Esophagus (tissue), 2 donors: Measurements from ENCODE around the gene CDON. TPM values are rescaled to one million over a fixed set of nuclear protein-coding genes. Genes with fewer than 3 reads are reported as not detected.

Experiments
- H3K27ac ChIP-seq, 2 donors: one replicate each; pipeline ENCODE4 v1.5.1; 2013; ENCODE audit warnings: low read depth in 2 of 2, mild to moderate bottlenecking in 2 of 2, inconsistent platforms in 1 of 2, low read length in 1 of 2, moderate library complexity in 1 of 2
- H3K27me3 ChIP-seq, 2 donors: one replicate each; pipeline ENCODE4 v1.6.1; 2013; ENCODE audit warnings: low read length in 2 of 2, control low read depth in 1 of 2, mild to moderate bottlenecking in 1 of 2; ENCODE audit not compliant: insufficient read depth in 2 of 2, control insufficient read depth in 1 of 2
- H3K36me3 ChIP-seq, 2 donors: one replicate each; pipeline ENCODE4 v1.6.1; 2013; ENCODE audit warnings: low read length in 1 of 2; ENCODE audit not compliant: control insufficient read depth in 2 of 2, insufficient read depth in 2 of 2
- H3K4me1 ChIP-seq, 2 donors: one replicate each; pipeline ENCODE4 v1.6.1; 2013; ENCODE audit warnings: low read length in 1 of 2; ENCODE audit not compliant: control insufficient read depth in 2 of 2, insufficient read depth in 2 of 2
- H3K4me3 ChIP-seq, 2 donors: one replicate each; pipeline ENCODE4 v1.5.1; 2013; ENCODE audit warnings: low read length in 2 of 2, mild to moderate bottlenecking in 2 of 2, low read depth in 1 of 2, moderate library complexity in 1 of 2
- H3K9me3 ChIP-seq, 2 donors: one replicate each; pipeline ENCODE4 v1.6.1; 2013; ENCODE audit warnings: mild to moderate bottlenecking in 2 of 2, low read depth in 1 of 2, low read length in 1 of 2, moderate library complexity in 1 of 2; ENCODE audit not compliant: control insufficient read depth in 2 of 2, insufficient read depth in 1 of 2
- WGBS, 2 donors: extraction: QIAGEN DNeasy Blood & Tissue Kit; methylation state at CpG; one replicate each; pipeline ENCODE4 v1.1.7; 2013; 5-methylcytosine and 5-hydroxymethylcytosine counted together
- polyA plus RNA-seq, 2 donors: library from polyadenylated mRNA; stranded (reverse); fragments of 200-250 nt; gene quantifications; one replicate each; pipeline ENCODE4 v1.2.3, GENCODE V29; 2013
- donor health status: healthy with polysubstance abuse.
- donor health status: Bipolar disorder and iron deficiency.

Gene CDON
- polyA plus RNA-seq, 2 donors = 0.61 TPM

DNA sequence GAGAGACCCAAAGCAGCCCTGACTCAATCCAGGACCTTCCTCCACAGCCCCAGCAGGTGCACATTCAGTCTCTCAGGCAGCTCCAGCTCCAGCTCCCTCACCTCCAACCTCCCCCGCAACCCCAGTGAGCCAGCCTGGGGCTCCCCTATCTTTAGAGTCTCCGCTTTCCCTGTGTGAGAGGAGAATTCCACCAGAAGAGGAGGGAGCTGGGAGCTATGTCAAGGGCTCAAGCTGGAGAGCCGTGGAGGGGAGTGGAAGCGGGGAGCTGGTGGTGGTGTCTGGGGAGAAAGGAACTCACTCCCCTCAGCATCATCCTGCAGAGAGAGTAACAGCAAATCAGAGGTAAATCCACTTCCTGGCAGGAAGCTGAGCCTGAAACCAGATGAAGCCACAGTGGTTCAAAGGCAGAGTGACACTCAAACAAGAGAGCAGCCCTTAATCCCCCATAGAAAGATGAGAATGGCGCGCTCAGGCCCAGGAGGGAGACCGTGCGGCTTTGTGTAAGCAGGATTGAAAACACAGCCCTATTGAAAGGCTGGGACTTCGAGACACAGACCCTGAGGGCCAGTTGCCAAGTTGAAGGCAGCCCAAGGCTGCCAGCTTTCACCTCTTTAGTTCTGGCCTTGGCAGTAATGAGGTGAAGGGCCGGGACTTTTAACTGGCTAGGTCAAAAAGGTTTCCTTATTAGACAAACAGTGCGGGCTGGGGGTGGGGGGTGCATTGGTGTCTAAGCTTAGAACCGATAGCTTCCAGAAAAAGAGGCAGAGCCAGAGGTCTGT lies 21.4 kb upstream of the CDON start:
- no peaks in the 10 kb centered on the region for H3K27me3 ChIP-seq
- H3K4me3 ChIP-seq = no peak overlapping the region
- H3K27ac ChIP-seq = no peak overlapping the region
- no peaks in the 10 kb centered on the region for H3K9me3 ChIP-seq
- WGBS, 2 donors = 51 to 67% methylated on average over 12 of the region's 12 CpGs
- H3K36me3 ChIP-seq = no peaks in the 10 kb centered on the region
- peaks cover 0 to 4% of the 10 kb centered on the region in 2 donors for H3K4me1 ChIP-seq

DNA sequence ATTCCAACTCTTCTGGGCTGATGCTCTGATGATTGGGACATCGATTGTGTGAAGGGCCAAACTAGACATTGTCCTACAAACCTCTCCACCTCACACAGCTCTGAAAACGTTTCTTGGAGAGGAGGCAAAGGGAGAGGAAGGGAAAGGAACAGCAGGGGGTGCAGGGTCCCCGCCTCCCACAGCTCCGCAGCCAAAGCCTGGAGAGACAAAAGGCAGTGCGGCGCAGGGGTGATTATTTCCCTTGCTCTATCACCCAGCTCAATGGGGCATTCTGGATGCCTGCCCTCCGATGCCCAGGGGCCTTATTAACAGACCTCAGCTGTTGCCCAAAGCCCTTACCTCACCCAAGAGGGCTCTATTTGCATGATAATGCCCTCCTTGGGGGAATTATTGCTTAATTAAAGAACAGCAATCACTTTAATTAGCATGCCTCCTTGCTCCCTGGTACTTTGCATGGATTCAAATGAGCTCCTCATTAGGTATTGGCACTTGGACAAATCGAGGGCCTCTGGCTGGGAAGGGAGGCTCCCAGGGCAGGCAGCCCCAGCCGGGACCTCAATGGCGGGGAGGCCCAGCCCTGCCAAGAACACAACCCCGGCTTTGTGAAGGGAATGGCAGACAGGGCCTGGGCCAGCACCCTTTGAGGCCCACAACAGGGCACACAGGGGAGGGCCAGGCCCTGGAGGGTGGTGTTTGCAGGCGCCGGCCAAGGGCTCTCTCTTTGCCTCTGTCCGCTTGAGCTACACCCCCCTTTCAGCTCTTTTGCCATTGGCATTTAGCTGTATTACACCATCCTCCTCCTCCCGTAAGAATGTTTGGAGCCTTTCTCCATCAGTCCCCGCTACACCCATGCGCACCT lies 19.8 kb upstream of the CDON start:
- Histone ChIP-seq H3K9me3 (no peaks in the 10 kb centered on the region), H3K27ac (no peak overlapping the region)
- WGBS, 2 donors = 77 to 84% methylated on average over 17 of the region's 17 CpGs

DNA sequence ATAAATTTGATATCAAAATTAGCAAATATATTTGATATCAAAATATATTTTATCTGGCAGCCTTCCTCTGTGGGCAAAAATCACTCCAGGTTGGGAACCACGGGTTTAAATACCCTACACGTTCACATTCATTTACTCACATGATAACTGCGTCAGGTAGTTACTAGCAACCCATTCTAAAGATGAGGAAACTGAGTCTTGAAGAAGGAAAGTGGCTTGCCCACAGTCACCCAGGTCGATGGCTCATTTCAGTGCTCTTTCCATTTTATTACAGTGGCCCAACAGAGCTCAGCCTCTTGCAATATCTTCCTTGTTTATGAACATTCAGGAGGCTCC lies 19.2 kb upstream of the CDON start:
- Histone ChIP-seq H3K4me1 (peaks cover 0 to 4% of the 10 kb centered on the region in 2 donors), H3K9me3 (no peaks in the 10 kb centered on the region), H3K4me3 (no peak overlapping the region), H3K27me3 (no peaks in the 10 kb centered on the region), H3K27ac (no peak overlapping the region), H3K36me3 (no peaks in the 10 kb centered on the region)
- 81 to 84% methylated on average over 4 of the region's 4 CpGs for WGBS, 2 donors

More for the DNA sequence above, 19.8 kb upstream of the CDON start:
- Histone ChIP-seq H3K4me3 (no peak overlapping the region), H3K27me3 (no peaks in the 10 kb centered on the region), H3K4me1 (peaks cover 0 to 4% of the 10 kb centered on the region in 2 donors), H3K36me3 (no peaks in the 10 kb centered on the region)

DNA sequence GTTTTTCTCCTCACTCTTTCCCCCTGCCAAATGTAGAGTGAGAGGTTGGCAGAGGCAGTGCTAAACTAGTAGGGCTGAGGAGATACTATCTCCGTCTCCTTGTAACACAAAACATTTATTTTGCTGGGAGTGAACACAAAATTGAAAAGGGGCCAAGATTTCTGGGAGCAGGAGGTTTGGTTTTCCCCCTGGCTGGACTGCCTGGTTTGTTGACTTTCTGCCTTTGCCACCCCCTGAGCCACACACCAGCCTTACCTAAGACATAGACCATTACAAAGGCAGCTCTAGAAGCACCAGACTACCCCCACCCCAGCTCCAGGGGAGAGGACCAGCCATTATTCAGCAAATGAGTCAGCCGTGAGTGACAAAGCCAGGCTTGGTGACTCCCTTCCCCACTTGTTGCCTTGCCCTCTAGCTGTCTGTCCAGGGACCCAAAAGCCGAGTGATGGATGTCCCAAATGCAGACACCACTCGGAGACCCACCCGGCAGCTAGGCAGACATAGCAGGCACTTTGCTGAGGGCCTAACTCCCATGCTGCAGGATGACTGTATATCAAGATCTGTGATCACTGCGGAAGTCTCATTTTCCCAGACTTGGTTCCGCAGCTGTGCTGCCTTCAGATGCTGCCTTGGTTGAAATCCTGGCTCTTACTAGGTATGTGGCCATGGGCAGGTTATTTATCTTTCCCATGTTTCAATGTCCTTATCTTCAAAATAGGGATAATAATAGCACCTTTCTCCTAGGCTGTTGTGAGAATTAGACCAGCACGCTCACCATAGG lies 17.7 kb upstream of the CDON start:
- H3K27me3 ChIP-seq = no peaks in the 10 kb centered on the region
- no peaks in the 10 kb centered on the region for H3K36me3 ChIP-seq
- H3K4me3 ChIP-seq = no peak overlapping the region
- no peaks in the 10 kb centered on the region for H3K9me3 ChIP-seq
- peak overlapping the region in 1 of 2 donors; percentile 7 for H3K27ac ChIP-seq
- WGBS, 2 donors = 57 to 70% methylated on average over 8 of the region's 8 CpGs
- H3K4me1 ChIP-seq = peaks cover 0 to 4% of the 10 kb centered on the region in 2 donors

DNA sequence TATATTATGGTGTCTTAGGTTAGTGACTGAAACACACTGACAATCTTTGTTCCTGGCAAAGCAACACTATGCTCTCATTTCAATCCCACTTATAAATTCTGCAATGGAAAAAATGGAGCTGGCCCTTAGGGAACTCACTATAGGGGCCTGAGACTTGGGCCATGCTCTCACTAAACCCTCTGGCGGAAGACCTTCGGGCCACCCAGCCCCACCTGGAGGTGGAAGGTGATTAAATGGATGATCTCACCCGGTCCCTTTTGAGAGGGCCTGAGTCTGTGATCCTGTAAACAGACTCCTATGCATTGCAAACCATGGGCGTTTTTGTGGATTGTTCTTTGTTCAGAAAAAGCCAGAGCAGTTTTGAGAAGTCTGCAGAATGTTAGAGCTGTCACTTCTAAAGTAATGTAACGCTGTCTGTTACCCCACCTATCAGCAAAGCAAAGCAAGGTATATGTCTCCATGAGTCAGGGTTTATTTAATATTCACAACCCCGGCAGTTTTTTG lies 17.0 kb upstream of the CDON start:
- no peaks in the 10 kb centered on the region for H3K27me3 ChIP-seq
- peaks cover 0 to 4% of the 10 kb centered on the region in 2 donors for H3K4me1 ChIP-seq
- 32 to 41% methylated on average over 6 of the region's 6 CpGs for WGBS, 2 donors
- H3K9me3 ChIP-seq = no peaks in the 10 kb centered on the region
- no peak overlapping the region for H3K27ac ChIP-seq
- H3K4me3 ChIP-seq = no peak overlapping the region
- no peaks in the 10 kb centered on the region for H3K36me3 ChIP-seq

DNA sequence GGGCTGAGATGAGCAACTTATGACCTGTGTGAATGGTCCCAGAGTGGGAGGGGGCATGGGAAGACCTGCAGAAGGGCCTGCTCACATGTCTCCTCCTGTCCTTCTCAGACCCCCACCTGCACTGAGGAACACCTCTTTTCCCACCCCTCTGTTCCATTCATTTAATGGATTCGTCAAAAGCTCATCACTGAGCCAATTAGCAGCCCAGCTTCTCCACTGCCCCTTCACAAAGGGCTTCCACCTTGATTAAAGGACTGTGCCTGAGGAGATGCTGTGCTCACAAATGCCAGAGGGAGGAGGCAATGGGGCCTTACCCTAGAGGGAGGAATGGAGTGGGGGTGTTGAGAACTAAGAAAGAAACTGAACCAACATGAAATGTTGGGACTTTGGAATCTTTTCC lies 14.0 kb upstream of the CDON start:
- no peak overlapping the region for H3K27ac ChIP-seq
- 65 to 74% methylated on average over 1 of the region's 1 CpG for WGBS, 2 donors
- H3K4me1 ChIP-seq = peaks cover 0 to 4% of the 10 kb centered on the region in 2 donors
- H3K27me3 ChIP-seq = no peaks in the 10 kb centered on the region
- H3K9me3 ChIP-seq = no peaks in the 10 kb centered on the region
- H3K4me3 ChIP-seq = no peak overlapping the region
- no peaks in the 10 kb centered on the region for H3K36me3 ChIP-seq

DNA sequence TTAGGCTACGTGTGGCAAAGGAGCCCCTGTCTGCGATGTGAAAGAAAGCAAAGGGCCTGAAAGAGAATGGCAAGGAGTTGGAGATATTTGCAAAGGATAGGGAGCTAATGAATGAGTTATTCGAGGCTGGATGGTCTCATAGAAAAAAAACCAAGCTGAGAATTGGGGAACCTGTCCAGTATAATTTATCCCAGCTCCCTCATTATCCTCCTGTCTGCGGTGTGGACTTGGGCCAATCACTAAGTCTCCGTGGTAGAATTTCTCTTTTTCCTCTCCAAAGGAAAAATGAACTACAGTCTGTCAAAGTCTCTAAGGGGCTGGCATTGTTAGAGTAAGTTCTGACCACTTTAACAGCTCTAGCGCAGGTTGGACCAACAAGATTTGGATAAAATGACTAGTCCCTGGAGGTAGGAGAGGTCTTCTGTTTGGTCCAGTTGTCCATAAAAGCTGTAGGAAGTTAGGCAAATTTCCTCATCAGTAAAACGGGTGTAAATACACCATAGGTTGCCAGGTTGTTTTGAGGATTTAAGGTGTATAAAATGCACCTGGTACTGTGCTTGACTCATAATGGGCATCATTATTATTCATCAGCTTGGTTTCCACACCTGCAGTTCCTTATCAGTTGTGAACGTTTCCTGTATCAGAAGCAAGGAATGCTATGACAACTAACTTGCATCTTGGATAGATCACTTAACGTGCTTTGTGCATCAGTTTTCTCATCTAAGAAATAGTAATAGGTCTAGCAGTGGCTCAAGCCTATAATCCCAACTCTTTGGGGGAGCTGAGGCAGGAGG lies 10.3 kb upstream of the CDON start:
- no peak overlapping the region for H3K4me3 ChIP-seq
- 65 to 66% methylated on average over 9 of the region's 9 CpGs for WGBS, 2 donors

DNA sequence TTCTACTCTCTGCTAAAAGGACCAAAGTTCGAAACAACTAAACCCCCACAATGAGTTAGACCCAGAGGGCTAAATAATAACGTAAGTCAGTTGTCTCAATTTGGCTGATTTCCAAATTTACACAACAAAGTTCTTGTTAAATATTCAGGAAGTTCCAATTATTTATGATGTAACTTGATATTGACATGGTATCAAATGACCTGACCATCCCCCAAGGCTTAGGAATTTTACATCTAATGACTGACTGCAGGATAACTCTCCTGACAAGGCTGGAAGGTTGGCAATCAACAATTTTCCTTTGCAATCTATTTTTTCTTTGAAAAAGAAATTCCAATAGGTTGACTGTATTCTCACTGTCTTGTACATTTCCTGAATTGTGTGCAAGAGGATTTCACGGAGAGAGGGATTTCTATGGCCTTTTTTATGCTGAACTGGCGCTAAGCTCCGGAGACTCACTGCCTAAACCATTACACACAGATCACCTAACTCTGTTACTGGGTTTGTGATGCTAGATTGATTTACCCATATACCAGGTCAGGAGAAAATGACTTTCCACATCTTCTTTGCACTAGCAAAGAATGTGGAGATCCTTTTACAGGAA lies 9.6 kb upstream of the CDON start:
- Histone ChIP-seq H3K36me3 (no peaks in the 10 kb centered on the region), H3K9me3 (no peaks in the 10 kb centered on the region), H3K27ac (no peak overlapping the region), H3K4me3 (no peak overlapping the region), H3K4me1 (no peaks in the 10 kb centered on the region), H3K27me3 (no peaks in the 10 kb centered on the region)
- WGBS, 2 donors = 65 to 70% methylated on average over 5 of the region's 5 CpGs

More for the DNA sequence above, 10.3 kb upstream of the CDON start:
- Histone ChIP-seq H3K9me3 (no peaks in the 10 kb centered on the region), H3K4me1 (no peaks in the 10 kb centered on the region), H3K27me3 (no peaks in the 10 kb centered on the region), H3K36me3 (no peaks in the 10 kb centered on the region), H3K27ac (no peak overlapping the region)
